ENCODE measurements around the gene UBD.

GRCh38 chr6:29527564-29527963 is 32.0 kb downstream of the UBD start:
- TF ChIP-seq CTCF (IDR thresholded peaks at IDR 0.05) (no peak), POLR2A (IDR thresholded peaks at IDR 0.05) (no peak), POLR2AphosphoS5 (IDR thresholded peaks at IDR 0.05) (no peak), EP300 (IDR thresholded peaks at IDR 0.05) (no peak)
